ENCODE results near the gene DPP10.

DPP10 gene

DNA sequence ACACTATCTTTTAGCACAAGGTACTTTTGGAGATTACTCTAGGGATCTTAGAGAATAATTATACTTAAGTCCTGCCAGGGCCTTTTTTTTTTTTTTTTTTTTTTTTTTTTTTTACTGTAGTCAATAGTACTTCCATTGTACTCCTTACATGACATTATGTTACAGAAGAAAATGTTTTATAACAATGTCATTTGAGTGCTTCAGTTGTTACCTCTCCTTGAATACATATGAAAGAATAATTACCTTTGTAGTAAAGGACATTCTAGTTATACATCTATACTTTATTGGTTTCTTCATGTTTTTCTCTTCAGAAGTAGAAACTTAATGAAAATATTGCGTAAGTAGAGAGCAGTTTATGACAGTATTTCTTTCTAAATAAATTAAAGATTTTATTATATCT, 834.9 kb downstream of the DPP10 start:
- no peak for DNase-seq (ENCODE audit: low spot score)

DNA sequence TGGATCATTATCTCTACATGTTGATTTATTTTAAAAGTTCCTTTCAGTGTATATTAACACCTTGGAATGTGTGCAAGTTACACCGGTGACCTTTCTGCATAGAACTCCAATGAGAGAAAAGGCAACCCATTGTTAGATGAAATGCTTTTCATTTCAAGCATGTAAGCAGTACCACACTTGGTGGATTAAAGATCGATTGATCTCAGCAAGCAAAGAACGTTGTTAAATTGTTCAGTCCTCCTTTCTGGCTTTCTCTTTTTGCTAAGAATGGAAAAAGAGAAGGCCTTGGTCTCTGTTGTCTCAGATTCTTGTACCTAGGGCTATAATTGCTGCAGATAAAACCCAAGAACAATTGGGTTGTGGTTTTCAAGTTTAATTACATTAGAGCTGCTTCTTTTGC, 843.0 kb downstream of the DPP10 start:
- no peak for DNase-seq (ENCODE audit: low spot score)

- no peak for DNase-seq (ENCODE audit: low spot score)
Measured at GRCh38 chr2:115290478-115290877, 848.0 kb downstream of the DPP10 start.

- no peak for DNase-seq (ENCODE audit: low spot score)
Measured at GRCh38 chr2:115292742-115293141, 850.3 kb downstream of the DPP10 start.

DNA sequence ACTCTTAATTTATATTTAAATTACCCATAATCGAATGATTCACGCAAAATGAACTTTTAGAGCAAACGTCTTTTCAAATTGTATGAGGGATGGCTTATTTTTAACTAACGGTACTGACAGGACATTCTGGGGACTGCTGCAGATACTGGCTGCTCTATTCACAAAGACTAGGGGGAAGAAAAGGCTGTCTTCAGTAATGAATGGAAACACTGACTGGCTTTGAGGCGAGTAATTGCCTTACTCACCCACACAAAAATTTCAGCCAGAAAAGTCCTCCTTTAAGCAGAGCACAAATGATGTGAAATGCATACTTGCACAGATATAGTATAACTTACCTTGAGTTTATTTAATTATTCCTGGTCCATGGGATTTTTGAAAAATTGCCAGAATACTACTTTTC, 852.6 kb downstream of the DPP10 start:
- no peak for DNase-seq (ENCODE audit: low spot score)

GRCh38 chr2:115297056-115297455, 854.6 kb downstream of the DPP10 start:
- no peak for DNase-seq (ENCODE audit: low spot score)

DNA sequence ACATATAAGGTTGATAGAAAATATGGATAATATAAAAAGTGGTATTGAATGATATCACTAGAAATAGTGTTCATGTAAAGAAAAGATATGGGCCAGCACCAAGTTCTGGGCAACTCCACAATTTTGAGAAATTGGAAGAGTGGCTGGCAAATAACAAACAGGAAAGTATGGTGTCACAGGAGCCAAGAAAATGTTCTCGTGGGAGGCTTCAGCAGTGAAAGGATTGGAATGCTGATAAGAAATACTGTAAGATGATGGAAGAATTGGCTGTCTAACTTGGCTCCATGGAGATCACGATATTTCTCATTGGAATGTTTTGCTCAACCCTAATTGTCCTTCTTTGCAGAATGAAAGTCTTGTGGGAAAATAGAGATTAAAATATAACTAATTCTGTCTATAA, 856.8 kb downstream of the DPP10 start:
- no peak for DNase-seq (ENCODE audit: low spot score)

DNA sequence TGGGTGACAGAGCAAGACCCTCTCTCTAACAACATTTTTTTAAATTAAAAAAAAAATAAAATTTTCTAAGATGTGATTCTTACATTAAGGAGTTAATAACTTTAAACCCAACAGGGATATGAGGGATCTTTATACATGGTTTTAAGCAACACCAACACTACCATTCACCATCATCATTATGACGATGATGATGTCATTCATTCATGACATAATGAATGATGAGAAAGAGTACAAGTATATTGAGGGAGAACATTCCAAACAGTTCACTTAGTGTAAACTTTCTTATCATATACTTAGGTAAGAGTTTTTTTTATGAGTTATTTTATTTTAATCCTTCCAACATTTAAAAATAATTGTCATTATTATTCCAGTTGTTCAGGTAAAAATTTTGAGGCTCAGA, 863.3 kb downstream of the DPP10 start:
- DNase-seq (ENCODE audit: low spot score) = no peak

- no peak for DNase-seq (ENCODE audit: low spot score)
Measured at GRCh38 chr2:115314119-115314518, 871.7 kb downstream of the DPP10 start.

DNA sequence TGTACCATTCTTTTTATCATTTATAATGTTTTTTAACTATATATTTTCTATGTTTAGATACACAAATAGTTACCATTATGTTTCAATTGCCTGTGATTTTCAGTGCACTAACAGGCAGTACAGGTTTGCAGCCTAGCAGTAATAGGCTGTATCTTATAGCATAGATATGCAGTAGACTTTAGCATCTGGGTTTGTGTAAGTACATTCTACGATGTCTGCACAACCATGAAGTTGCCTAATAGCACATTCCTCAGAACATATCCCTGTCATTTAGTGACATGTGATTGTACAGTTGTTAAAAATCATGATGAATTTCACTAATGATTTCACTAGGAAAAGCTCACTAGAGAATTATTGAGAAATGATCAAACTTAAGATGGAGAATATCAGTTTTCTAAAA, 884.6 kb downstream of the DPP10 start:
- no peak for DNase-seq (ENCODE audit: low spot score)

DNA sequence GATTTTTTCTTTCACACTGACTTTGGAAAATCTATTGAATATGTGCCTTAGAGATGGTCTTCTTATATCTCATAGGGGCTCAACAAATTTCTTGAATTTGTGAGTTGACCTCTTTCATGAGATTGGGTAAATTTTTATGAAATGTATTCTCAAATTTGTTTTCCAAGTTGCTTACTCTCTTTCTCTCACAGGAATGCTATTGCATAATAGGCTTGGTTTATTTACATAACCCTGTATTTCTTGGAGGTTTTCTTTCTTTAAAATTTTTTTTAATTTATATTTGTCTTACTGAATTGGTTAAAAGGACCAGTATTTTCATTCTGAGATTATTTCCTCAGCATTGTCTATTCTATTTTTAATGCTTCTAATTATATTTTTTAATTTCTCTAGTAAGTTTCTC, 917.1 kb downstream of the DPP10 start:
- DNase-seq (ENCODE audit: low spot score) = no peak

DNA sequence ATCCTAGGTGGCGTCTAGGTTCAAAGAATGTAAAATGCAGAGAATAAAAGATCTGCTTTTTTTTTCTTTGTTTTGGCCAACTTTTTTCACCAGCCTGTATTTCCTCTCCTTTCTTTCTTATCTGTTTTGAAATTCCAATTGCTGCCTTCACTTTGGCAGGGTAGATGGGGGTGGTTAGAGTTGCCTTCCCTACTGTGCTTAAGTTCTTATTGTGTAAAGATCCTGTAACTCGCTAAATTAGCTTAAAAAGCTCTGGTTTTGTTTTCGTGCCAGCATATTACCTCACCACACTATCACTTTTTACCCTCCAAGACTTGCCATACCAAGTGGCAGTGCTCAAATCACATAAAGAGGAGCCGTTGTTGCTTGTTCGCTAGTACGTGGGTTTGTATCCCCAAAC, 921.7 kb downstream of the DPP10 start:
- DNase-seq (ENCODE audit: low spot score) = no peak

DNA sequence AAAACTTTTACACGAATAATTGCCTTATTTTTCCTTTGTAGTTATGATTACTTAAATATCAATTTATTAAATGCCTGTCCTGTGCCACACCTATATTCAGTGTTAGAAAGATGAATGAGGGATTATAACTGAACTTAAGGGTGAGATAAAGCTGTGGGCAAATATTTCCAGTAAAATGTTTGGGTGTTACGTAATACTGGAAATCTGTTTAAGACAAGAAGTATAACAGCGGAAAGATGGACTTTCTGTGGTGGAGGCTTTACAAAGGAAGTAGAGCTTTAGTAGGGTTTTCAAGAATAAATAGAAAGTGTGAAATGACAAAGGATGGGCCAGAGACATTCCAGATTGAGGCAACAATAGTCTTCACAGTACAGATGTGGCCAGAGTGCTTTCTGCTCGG, 927.0 kb downstream of the DPP10 start:
- DNase-seq (ENCODE audit: low spot score) = no peak

GRCh38 chr2:115374981-115375380, 932.5 kb downstream of the DPP10 start:
- no peak for DNase-seq (ENCODE audit: low spot score)

- DNase-seq (ENCODE audit: low spot score) = no peak
Measured at GRCh38 chr2:115384399-115384798, 942.0 kb downstream of the DPP10 start.

- DNase-seq (ENCODE audit: low spot score) = no peak
Measured at GRCh38 chr2:115386465-115386864, 944.0 kb downstream of the DPP10 start.

- no peak for DNase-seq (ENCODE audit: low spot score)
Measured at GRCh38 chr2:115389024-115389423, 946.6 kb downstream of the DPP10 start.

DNA sequence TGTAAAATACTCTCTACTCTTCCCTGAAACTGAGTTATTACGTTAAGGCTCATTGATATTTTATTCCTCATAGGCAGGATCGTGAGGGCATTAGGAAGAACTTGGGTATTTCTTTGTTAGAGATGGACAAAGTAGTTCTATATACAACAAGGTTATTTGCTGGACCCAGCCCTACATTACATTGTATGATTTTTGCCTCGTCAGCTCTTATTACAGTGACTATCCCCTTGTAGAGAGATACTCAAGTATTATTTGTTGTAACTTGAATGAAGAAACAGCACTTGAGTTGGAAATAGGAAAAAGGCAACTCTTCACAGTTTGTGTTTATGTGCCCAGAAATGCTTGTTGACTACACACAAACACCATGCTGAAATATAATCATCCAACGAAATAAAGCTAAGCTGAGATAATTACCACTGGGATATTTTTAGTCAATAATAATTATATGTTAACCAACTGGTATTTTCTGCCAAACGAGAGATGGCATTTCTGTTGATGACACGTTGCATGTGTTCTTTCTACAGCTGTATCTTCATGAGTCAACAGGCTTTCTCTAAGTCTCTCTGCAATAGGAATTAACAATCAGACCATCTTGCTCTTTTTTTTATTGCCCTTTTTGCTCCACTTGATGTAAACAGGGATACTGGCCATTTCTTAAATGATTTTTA, 947.6 kb downstream of the DPP10 start:
- DNase-seq (ENCODE audit: low spot score) = no peak

DNA sequence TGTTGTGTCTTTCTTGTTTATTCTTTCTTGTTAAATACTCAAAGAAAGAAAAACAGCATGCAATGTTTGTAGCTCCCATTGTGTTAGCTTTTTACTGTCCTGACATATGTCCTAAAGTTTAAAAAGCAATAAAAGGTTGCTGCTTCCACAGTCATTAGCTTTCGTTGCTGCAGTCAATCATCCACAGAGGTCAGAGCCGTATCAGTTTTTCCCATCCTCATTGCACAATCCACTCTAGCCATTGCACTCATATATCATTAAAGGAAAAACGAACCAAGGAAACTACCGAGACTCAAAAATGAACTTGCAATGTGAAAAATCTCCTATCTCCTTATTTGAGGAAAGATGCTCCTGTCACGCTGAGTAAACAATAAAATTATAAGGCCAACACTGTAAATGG, 954.1 kb downstream of the DPP10 start:
- DNase-seq (ENCODE audit: low spot score) = no peak

- no peak for DNase-seq (ENCODE audit: low spot score)
Measured at GRCh38 chr2:115400940-115401339, 958.5 kb downstream of the DPP10 start.

- no peak for DNase-seq (ENCODE audit: low spot score)
Measured at GRCh38 chr2:115412501-115412900, 970.1 kb downstream of the DPP10 start.

GRCh38 chr2:115413791-115414190, 971.4 kb downstream of the DPP10 start:
- DNase-seq (ENCODE audit: low spot score) = no peak

DNA sequence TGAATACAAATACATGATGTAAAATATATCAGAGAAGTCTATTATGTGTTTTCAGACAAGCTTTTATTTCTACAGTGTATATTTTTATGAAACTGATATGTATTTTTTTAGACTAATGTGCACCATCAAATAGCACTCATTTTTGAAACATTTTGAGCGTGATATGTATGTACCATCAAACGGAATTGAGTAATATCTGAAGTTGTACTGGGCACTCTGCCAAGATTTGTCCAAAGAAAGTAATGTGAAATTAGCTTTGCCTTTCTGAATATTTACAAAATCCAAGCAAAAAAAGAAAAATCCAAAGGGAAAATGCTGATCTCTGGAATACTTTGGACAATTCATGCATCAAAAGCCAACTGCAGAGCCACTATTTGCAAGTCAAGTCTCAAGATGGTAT, 972.0 kb downstream of the DPP10 start:
- DNase-seq (ENCODE audit: low spot score) = no peak

DNA sequence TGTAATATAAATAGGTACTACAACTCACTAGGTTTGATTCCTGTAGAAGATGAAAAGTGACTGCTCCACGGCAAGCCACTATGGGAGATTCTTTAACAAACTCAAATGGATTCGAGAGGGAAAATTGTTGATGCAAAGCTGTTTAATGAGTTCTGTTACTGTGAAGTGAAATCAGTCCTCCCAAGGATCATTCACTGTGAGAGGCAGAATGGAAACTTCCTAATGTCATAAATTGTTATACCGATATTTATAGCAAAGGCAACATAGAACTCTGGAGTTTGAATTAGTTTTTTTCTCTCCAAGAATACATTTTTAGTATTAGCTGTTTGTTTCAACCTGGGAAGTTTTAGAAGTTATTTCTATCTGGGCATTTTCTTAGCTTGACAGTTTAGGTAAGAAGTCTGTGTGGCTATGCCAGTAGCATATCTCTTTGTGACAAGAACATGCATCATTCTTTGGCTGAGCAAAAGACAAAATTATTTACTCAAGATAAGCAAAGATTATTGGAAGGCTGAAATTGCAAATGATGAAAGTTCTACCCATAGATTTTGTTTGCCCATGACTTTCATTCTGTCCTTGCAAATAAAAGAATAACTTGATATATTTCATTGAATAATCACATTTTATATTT, 979.7 kb downstream of the DPP10 start:
- no peak for DNase-seq (ENCODE audit: low spot score)

Measured in left forelimb (tissue), 1 donor.